ENCODE data around the gene PLSCR5. TPM values are rescaled to one million over a fixed set of nuclear protein-coding genes. Genes with fewer than 3 reads are reported as not detected.

The PLSCR5 gene
- polyA plus RNA-seq, 3 donors = not detected

GRCh38 chr3:146577662-146578061, 27.5 kb downstream of the PLSCR5 start:
- intact Hi-C loops (cut with micrococcal nuclease) = no loop called here
- H3K27me3 Mint-ChIP-seq (ENCODE audit: low read depth in 3 of 3) = peaks cover 0 to 3% (median 1%) of the 10 kb centered on the region in 3 donors
- H3K4me2 ChIP-seq (replicated peaks; ENCODE audit: extremely low read depth, low read length, poor library complexity, severe bottlenecking) = no peak overlapping the region

DNA sequence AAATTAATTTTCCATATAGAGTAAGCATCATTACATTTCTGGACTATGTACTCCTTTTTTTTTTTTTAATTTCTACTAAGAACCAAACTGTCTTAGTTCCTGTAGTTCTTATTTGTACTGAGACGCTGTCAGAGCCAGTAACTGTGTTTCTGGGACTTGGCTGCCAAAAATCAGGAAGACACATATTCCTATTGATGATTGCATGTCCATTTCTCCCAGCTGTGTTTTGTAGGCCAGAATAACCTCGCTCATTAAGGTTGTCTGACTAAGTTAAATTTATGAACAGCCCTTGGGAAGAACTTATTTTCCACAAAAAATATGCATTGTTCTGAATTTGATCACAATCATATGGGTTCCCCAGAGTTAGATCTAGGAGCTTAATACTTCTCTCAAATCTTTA, 29.5 kb downstream of the PLSCR5 start:
- Histone ChIP-seq H4K20me1 (ENCODE audit: insufficient read depth, low read length) (no peaks in the 10 kb centered on the region), H3K4me2 (replicated peaks; ENCODE audit: extremely low read depth, low read length, poor library complexity, severe bottlenecking) (no peak overlapping the region), H3K79me2 (ENCODE audit: insufficient read depth, low read length) (no peaks in the 10 kb centered on the region), H2AFZ (ENCODE audit: insufficient read depth, low read depth, low read length, poor library complexity, severe bottlenecking) (no peak overlapping the region), H3K4me3 (replicated peaks in 1 of 3; ENCODE audit: low read depth in 2 of 3, low read length in 3 of 3) (no peak overlapping the region), H3K9ac (ENCODE audit: insufficient read depth, low read length, poor library complexity, severe bottlenecking) (no peak overlapping the region), H3K36me3 (replicated peaks in 1 of 2; ENCODE audit: control insufficient read depth in 1 of 2, insufficient read depth in 2 of 2, low read length in 2 of 2) (no peaks in the 10 kb centered on the region), H3K27me3 (ENCODE audit: control insufficient read depth in 2 of 2, insufficient read depth in 2 of 2, low read length in 2 of 2) (no peaks in the 10 kb centered on the region), H3K4me1 (ENCODE audit: control insufficient read depth in 1 of 2, insufficient read depth in 2 of 2, low read length in 2 of 2) (no peaks in the 10 kb centered on the region), H3K27ac (ENCODE audit: low read depth in 1 of 2, low read length in 2 of 2) (no peak overlapping the region), H3K9me3 (replicated peaks in 1 of 2; ENCODE audit: control insufficient read depth in 1 of 2, insufficient read depth in 1 of 2, low read length in 2 of 2) (no peaks in the 10 kb centered on the region)
- Mint-ChIP-seq H3K4me3 (no peak overlapping the region), H3K27me3 (ENCODE audit: low read depth in 3 of 3) (peaks cover 0 to 3% (median 1%) of the 10 kb centered on the region in 3 donors), H3K36me3 (no peaks in the 10 kb centered on the region), H3K27ac (no peak overlapping the region), H3K9me3 (no peaks in the 10 kb centered on the region), H3K4me1 (peaks cover 2% of the 10 kb centered on the region)
- 100% methylated on average over 1 of the region's 2 CpGs for WGBS (ENCODE audit: insufficient coverage)
- intact Hi-C loops (cut with micrococcal nuclease) = no loop called here
- DNase-seq = no peak
- TF ChIP-seq, protein P1, sequence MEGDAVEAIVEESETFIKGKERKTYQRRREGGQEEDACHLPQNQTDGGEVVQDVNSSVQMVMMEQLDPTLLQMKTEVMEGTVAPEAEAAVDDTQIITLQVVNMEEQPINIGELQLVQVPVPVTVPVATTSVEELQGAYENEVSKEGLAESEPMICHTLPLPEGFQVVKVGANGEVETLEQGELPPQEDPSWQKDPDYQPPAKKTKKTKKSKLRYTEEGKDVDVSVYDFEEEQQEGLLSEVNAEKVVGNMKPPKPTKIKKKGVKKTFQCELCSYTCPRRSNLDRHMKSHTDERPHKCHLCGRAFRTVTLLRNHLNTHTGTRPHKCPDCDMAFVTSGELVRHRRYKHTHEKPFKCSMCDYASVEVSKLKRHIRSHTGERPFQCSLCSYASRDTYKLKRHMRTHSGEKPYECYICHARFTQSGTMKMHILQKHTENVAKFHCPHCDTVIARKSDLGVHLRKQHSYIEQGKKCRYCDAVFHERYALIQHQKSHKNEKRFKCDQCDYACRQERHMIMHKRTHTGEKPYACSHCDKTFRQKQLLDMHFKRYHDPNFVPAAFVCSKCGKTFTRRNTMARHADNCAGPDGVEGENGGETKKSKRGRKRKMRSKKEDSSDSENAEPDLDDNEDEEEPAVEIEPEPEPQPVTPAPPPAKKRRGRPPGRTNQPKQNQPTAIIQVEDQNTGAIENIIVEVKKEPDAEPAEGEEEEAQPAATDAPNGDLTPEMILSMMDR (IDR thresholded peaks at IDR 0.05) = no peak

More at GRCh38 chr3:146577662-146578061, 27.5 kb downstream of the PLSCR5 start:
- Mint-ChIP-seq H3K4me1 (peaks cover 2% of the 10 kb centered on the region), H3K4me3 (no peak overlapping the region), H3K36me3 (no peaks in the 10 kb centered on the region), H3K9me3 (peaks cover 0 to 3% (median under 1%) of the 10 kb centered on the region in 7 donors), H3K27ac (no peak overlapping the region)
- peaks cover 0 to under 1% of the 10 kb centered on the region in 2 donors for H3K9me3 ChIP-seq (replicated peaks in 1 of 2; ENCODE audit: control insufficient read depth in 1 of 2, insufficient read depth in 1 of 2, low read length in 2 of 2)
- H4K20me1 ChIP-seq (ENCODE audit: insufficient read depth, low read length) = no peaks in the 10 kb centered on the region
- H3K4me1 ChIP-seq (ENCODE audit: control insufficient read depth in 1 of 2, insufficient read depth in 2 of 2, low read length in 2 of 2) = no peaks in the 10 kb centered on the region
- DNase-seq = peak; percentile 41 to 75 (median 56)
- H3K27ac ChIP-seq (ENCODE audit: low read depth in 1 of 2, low read length in 2 of 2) = no peak overlapping the region
- H3K9ac ChIP-seq (ENCODE audit: insufficient read depth, low read length, poor library complexity, severe bottlenecking) = no peak overlapping the region
- no peak overlapping the region for H2AFZ ChIP-seq (ENCODE audit: insufficient read depth, low read depth, low read length, poor library complexity, severe bottlenecking)
- H3K4me3 ChIP-seq (replicated peaks in 1 of 3; ENCODE audit: low read depth in 2 of 3, low read length in 3 of 3) = no peak overlapping the region
- H3K36me3 ChIP-seq (replicated peaks in 1 of 2; ENCODE audit: control insufficient read depth in 1 of 2, insufficient read depth in 2 of 2, low read length in 2 of 2) = no peaks in the 10 kb centered on the region
- TF ChIP-seq, protein P1 (IDR thresholded peaks at IDR 0.05) = peak; percentile 72
- no peaks in the 10 kb centered on the region for H3K79me2 ChIP-seq (ENCODE audit: insufficient read depth, low read length)
- H3K27me3 ChIP-seq (ENCODE audit: control insufficient read depth in 2 of 2, insufficient read depth in 2 of 2, low read length in 2 of 2) = no peaks in the 10 kb centered on the region

Measured in CD14-positive monocyte (primary cell).